ENCODE data around the gene FARP2. TPM values are rescaled to one million over a fixed set of nuclear protein-coding genes. Genes with fewer than 3 reads are reported as not detected.

FARP2 gene
- total RNA-seq, 4 donors from 2014 or later, result 96.5 to 164 (median 136) TPM

DNA sequence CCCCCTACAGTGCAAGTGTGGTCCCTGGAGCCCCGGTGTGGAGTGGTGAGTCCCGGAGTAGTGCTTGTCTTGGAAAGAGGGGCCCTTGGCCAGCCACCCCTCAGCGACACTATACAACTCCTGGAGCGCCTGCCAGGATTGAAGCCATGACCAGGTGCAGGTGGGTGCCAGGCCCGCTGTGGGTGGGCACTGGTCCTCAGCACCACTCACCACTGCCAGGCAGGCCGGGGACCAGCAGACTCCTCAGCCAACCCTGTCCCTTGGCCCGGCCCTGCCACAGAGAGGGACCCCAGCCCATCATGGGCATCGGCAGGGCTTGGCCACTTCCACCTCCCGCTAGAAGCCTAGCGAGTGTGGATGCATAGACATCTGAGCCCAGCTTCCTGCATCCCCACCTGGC, 110.1 kb downstream of the FARP2 start:
- Histone ChIP-seq H3K9me3 (no peaks in the 10 kb centered on the region), H3K36me3 (peaks cover 0 to 10% (median 4%) of the 10 kb centered on the region in 4 donors), H3K4me3 (no peak overlapping the region), H3K4me1 (peaks cover 0 to 7% (median 3%) of the 10 kb centered on the region in 4 donors), H3K27ac (no peak overlapping the region), H3K27me3 (no peaks in the 10 kb centered on the region)
- intact Hi-C loops (cut with DNase I; ENCODE audit: low total_unique reads) (no loop called here), in situ Hi-C loops (cut with MboI; ENCODE audit: low pct_ligation_motif_present in 1 of 4, low pct_unique_long_range_greater_than_20kb in 1 of 4, low sequenced_read_pairs in 3 of 4) (no loop called here)
- TF ChIP-seq EP300 (IDR thresholded peaks at IDR 0.05; ENCODE audit: low read depth), result no peak
- WGBS, 2 donors (ENCODE audit: low coverage in 1 of 2), result 94% methylated on average over 10 of the region's 10 CpGs; no CpG with 5 or more reads in 1 of the 2 donors
- DNase-seq, result no peak

GRCh38 chr2:241467777-241468475, 111.8 kb downstream of the FARP2 start:
- DNase-seq, result no peak
- Histone ChIP-seq H3K27ac (no peak overlapping the region), H3K27me3 (no peaks in the 10 kb centered on the region), H3K4me1 (no peaks in the 10 kb centered on the region), H3K4me3 (no peak overlapping the region), H3K9me3 (no peaks in the 10 kb centered on the region), H3K36me3 (peaks cover 0 to 10% (median 4%) of the 10 kb centered on the region in 4 donors)
- WGBS, 2 donors (ENCODE audit: low coverage in 1 of 2), result 93% methylated on average over 23 of the region's 23 CpGs; no CpG with 5 or more reads in 1 of the 2 donors
- TF ChIP-seq CTCF (IDR thresholded peaks at IDR 0.05) (no peak), POLR2A (IDR thresholded peaks at IDR 0.05) (no peak), EP300 (IDR thresholded peaks at IDR 0.05; ENCODE audit: low read depth) (no peak), POLR2AphosphoS5 (IDR thresholded peaks at IDR 0.05) (no peak)
- in situ Hi-C loops (cut with MboI; ENCODE audit: low pct_ligation_motif_present in 1 of 4, low pct_unique_long_range_greater_than_20kb in 1 of 4, low sequenced_read_pairs in 3 of 4) (no loop called here), intact Hi-C loops (cut with DNase I; ENCODE audit: low total_unique reads) (no loop called here)

DNA sequence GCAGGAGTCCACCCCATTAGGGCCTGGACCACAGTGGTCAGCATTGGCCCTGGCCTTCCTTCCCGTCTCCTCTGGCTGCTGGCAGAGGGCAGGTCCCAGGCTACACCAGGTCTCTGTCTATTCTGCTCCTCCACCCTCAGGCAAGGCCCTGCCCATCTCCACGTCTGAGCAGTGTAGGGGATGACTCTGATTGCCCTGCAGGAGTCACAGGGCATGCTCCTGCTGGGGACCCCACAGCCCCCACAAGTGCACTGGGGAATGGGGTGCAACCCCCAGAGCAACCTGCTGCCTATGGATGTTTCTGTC, 112.3 kb downstream of the FARP2 start:
- H3K4me3 ChIP-seq, result no peak overlapping the region
- H3K4me1 ChIP-seq, result no peaks in the 10 kb centered on the region
- in situ Hi-C loops (cut with MboI; ENCODE audit: low pct_ligation_motif_present in 1 of 4, low pct_unique_long_range_greater_than_20kb in 1 of 4, low sequenced_read_pairs in 3 of 4) (no loop called here), intact Hi-C loops (cut with DNase I; ENCODE audit: low total_unique reads) (no loop called here)
- DNase-seq, result no peak
- H3K27me3 ChIP-seq, result no peaks in the 10 kb centered on the region
- 83% methylated on average over 2 of the region's 2 CpGs; no CpG with 5 or more reads in 1 of the 2 donors for WGBS, 2 donors (ENCODE audit: low coverage in 1 of 2)
- peaks cover 0 to 10% (median 4%) of the 10 kb centered on the region in 4 donors for H3K36me3 ChIP-seq
- H3K9me3 ChIP-seq, result no peaks in the 10 kb centered on the region
- TF ChIP-seq EP300 (IDR thresholded peaks at IDR 0.05; ENCODE audit: low read depth), result no peak
- TF ChIP-seq CTCF (IDR thresholded peaks at IDR 0.05), result no peak
- no peak for TF ChIP-seq POLR2AphosphoS5 (IDR thresholded peaks at IDR 0.05)
- TF ChIP-seq POLR2A (IDR thresholded peaks at IDR 0.05), result no peak
- H3K27ac ChIP-seq, result no peak overlapping the region

- Histone ChIP-seq H3K4me1 (no peaks in the 10 kb centered on the region), H3K27me3 (no peaks in the 10 kb centered on the region), H3K4me3 (no peak overlapping the region), H3K9me3 (no peaks in the 10 kb centered on the region), H3K36me3 (peaks cover 0 to 10% (median 4%) of the 10 kb centered on the region in 4 donors), H3K27ac (no peak overlapping the region)
- intact Hi-C loops (cut with DNase I; ENCODE audit: low total_unique reads), result no loop called here
- in situ Hi-C loops (cut with MboI; ENCODE audit: low pct_ligation_motif_present in 1 of 4, low pct_unique_long_range_greater_than_20kb in 1 of 4, low sequenced_read_pairs in 3 of 4), result no loop called here
- DNase-seq, result no peak
- TF ChIP-seq EP300 (IDR thresholded peaks at IDR 0.05; ENCODE audit: low read depth) (no peak), POLR2AphosphoS5 (IDR thresholded peaks at IDR 0.05) (no peak), CTCF (IDR thresholded peaks at IDR 0.05) (no peak)
- WGBS, 2 donors (ENCODE audit: low coverage in 1 of 2), result 91 to 100% methylated on average over 2 of the region's 2 CpGs
Observed at GRCh38 chr2:241469746-241470145, 113.7 kb downstream of the FARP2 start.

DNA sequence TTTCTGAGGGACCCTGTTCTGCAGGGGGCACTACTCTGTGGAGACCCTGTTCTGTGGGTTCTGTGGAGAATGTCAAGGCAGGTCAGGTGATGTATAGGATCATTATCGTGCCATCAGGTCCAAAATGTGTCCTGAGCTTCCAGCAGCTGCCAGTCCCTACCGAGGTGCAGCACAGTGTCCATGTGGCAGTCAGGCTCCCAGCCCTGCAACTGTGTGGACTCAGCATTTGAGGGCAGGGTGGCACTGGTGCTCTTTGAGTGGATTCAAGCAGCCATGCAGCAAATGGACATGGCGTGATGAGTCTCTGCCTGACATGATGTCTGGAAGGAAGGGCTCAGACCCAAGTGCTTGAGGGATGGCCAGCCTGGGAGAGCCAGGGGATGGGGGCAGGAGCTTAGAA, 117.3 kb downstream of the FARP2 start:
- Histone ChIP-seq H3K27me3 (no peaks in the 10 kb centered on the region), H3K27ac (no peak overlapping the region), H3K4me1 (no peaks in the 10 kb centered on the region), H3K9me3 (no peaks in the 10 kb centered on the region), H3K36me3 (peaks cover 0 to 16% (median 8%) of the 10 kb centered on the region in 4 donors), H3K4me3 (no peak overlapping the region)
- TF ChIP-seq POLR2AphosphoS5 (IDR thresholded peaks at IDR 0.05) (no peak), CTCF (IDR thresholded peaks at IDR 0.05) (no peak), EP300 (IDR thresholded peaks at IDR 0.05; ENCODE audit: low read depth) (no peak), POLR2A (IDR thresholded peaks at IDR 0.05) (no peak)
- in situ Hi-C loops (cut with MboI; ENCODE audit: low pct_ligation_motif_present in 1 of 4, low pct_unique_long_range_greater_than_20kb in 1 of 4, low sequenced_read_pairs in 3 of 4), result no loop called here
- intact Hi-C loops (cut with DNase I; ENCODE audit: low total_unique reads), result no loop called here
- 93% methylated on average over 3 of the region's 3 CpGs; no CpG with 5 or more reads in 1 of the 2 donors for WGBS, 2 donors (ENCODE audit: low coverage in 1 of 2)
- no peak for DNase-seq
